HepG2 (cell line): ENCODE measurements around the gene OPA3. TPM values are rescaled to one million over a fixed set of nuclear protein-coding genes. Genes with fewer than 3 reads are reported as not detected.
A peak's percentile ranks its signal among the peaks of the same experiment; 100 is the strongest.

ENCODE experiments used
- ERF ChIP-seq: IDR thresholded peaks from 2 replicates; pipeline ENCODE4 v1.6.1; 2018; ENCODE audit warnings: missing biosample characterization, missing genetic modification reagents
- FOXO1 ChIP-seq: sonication (generic); formaldehyde crosslinking; IDR thresholded peaks from 2 replicates; pipeline ENCODE4 v1.4.0; 2020; ENCODE audit warnings: missing genetic modification reagents
- HOXA5 ChIP-seq: sonication (generic); formaldehyde crosslinking; IDR thresholded peaks from 2 replicates; pipeline ENCODE4 v1.4.0; 2020; ENCODE audit warnings: missing genetic modification reagents
- KDM2A ChIP-seq: sonication (generic); formaldehyde crosslinking; IDR thresholded peaks from 2 replicates; pipeline ENCODE4 v1.4.0; 2020; ENCODE audit warnings: low read depth, missing genetic modification reagents, borderline replicate concordance
- PHF21A ChIP-seq: sonication (generic); formaldehyde crosslinking; IDR thresholded peaks from 2 replicates; pipeline ENCODE4 v1.5.0; 2020; ENCODE audit warnings: mild to moderate bottlenecking, missing genetic modification reagents
- POLR2G ChIP-seq: fragments of 200-400 bp; formaldehyde crosslinking; IDR thresholded peaks from 2 replicates; pipeline ENCODE4 v1.6.1; 2018; ENCODE audit warnings: mild to moderate bottlenecking, low read depth, low read length, moderate library complexity
- RARA ChIP-seq: IDR thresholded peaks from 2 replicates; pipeline ENCODE4 v1.6.1; 2016; ENCODE audit warnings: missing genetic modification reagents, missing compliant biosample characterization
- TARDBP ChIP-seq: sonication (generic); formaldehyde crosslinking; IDR thresholded peaks from 2 replicates; pipeline ENCODE4 v1.8.0; 2022; ENCODE audit warnings: mild to moderate bottlenecking, missing genetic modification reagents
- TBX2 ChIP-seq: sonication (generic); formaldehyde crosslinking; IDR thresholded peaks from 2 replicates; pipeline ENCODE4 v1.5.0; 2020; ENCODE audit warnings: missing genetic modification reagents, mild to moderate bottlenecking, borderline replicate concordance
- ZBTB21 ChIP-seq: sonication (generic); formaldehyde crosslinking; IDR thresholded peaks from 2 replicates; pipeline ENCODE4 v1.4.0; 2020; ENCODE audit warnings: missing genetic modification reagents
- ZMYM2 ChIP-seq: sonication (generic); formaldehyde crosslinking; IDR thresholded peaks from 2 replicates; pipeline ENCODE4 v1.8.0; 2022; ENCODE audit warnings: mild to moderate bottlenecking, missing genetic modification reagents
- ZNF225 ChIP-seq: sonication (generic); formaldehyde crosslinking; IDR thresholded peaks from 2 replicates; pipeline ENCODE4 v1.4.0; 2020; ENCODE audit warnings: mild to moderate bottlenecking, missing genetic modification reagents
- ZNF235 ChIP-seq: sonication (generic); formaldehyde crosslinking; IDR thresholded peaks from 2 replicates; pipeline ENCODE4 v1.8.1; 2023; ENCODE audit warnings: mild to moderate bottlenecking, missing genetic modification reagents, borderline replicate concordance
- ZNF430 ChIP-seq: sonication (generic); formaldehyde crosslinking; IDR thresholded peaks from 2 replicates; pipeline ENCODE4 v1.9.0; 2021; ENCODE audit warnings: mild to moderate bottlenecking, missing genetic modification reagents
- ZNF761 ChIP-seq: sonication (generic); formaldehyde crosslinking; conservative IDR thresholded peaks from 2 replicates; pipeline ENCODE4 v1.4.0; 2020; ENCODE audit warnings: mild to moderate bottlenecking, missing genetic modification reagents
- polyA plus RNA-seq, 8 experiments: library from polyadenylated mRNA; depleted of rRNA in 3 of 8; stranded (reverse) in 7 of 8; unstranded in 1 of 8; fragments of >200 nt; fragmentation: Illumina TruSeq in 4 of 8; extraction: Trizol in 4 of 8; gene quantifications; 2 replicates each; pipeline versions ENCODE4 v1.2.1 to v1.2.3, GENCODE V29; 2011 to 2016; ENCODE audit warnings: low read depth in 4 of 8, missing spikeins in 1 of 8, mixed read lengths in 1 of 8; ENCODE audit not compliant: insufficient read depth in 1 of 8
- total RNA-seq, 5 experiments: library from RNA; depleted of rRNA; stranded (reverse); fragments of >200 nt; fragmentation: Illumina TruSeq; extraction: Trizol; gene quantifications; 2 replicates each; pipeline ENCODE4 v1.2.3, GENCODE V29; 2016; ENCODE audit warnings: low read depth in 1 of 5
- TF ChIP-seq, protein P1 (sequence below), 2 experiments: fragments of 450-650 bp in 1 of 2; sonication (generic) in 1 of 2; formaldehyde crosslinking in 1 of 2; IDR thresholded peaks; 2 replicates each; pipeline versions ENCODE4 v1.6.1 to v1.8.0; 2016 to 2022; ENCODE audit warnings: antibody characterized with exemption in 1 of 2, mild to moderate bottlenecking in 1 of 2, missing genetic modification reagents in 1 of 2
- TF ChIP-seq, protein P2 (sequence below): conservative IDR thresholded peaks from 2 replicates; pipeline ENCODE4 v1.6.1; 2018; ENCODE audit warnings: missing genetic modification reagents
- TF ChIP-seq, protein P3 (sequence below): IDR thresholded peaks from 2 replicates; pipeline ENCODE4 v1.6.1; 2016; ENCODE audit warnings: control low read depth

OPA3 gene
- total and polyA plus RNA-seq, 2 of the 13 experiments (the other 11 are each of a cell fraction or from before 2014, with no cell fraction given): 8.3 to 17.7 TPM

DNA sequence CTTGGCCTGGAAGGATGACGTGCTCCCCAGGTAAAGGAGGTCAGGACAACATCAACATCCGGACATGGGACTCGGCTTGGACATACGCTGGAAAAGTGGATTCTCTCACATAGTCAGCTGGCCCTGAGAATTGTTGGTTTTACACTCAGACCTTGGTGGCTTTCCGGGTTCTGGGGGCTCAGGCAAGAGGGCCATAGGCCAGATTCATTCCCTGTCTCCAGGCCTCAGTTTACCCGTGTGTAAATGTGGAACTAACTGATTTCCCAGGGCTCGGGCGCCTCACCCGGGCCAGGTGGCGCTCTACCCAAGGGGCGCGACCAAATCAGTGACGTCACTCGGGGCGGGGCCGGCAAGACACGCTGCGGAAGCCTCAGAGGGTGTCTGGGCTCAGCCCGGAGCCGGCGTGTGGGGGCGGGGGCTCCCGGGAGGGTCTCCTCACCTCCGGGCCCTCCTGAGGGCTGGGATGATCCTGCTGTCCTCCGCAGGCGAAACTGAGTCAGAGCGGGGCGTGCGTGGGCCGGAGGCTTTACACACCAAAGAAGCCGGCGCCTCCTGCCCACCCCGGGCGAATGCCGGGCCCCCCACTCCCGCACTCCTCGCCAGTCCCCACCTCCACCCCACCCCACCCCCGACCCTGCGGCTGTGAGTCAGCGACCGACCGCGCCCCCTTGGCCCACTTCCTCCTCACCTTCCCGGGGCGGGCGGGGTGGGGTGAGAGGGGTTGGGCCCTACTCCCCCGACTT is 78.2 kb downstream of the OPA3 start (continued):
- TF ChIP-seq, protein P1, sequence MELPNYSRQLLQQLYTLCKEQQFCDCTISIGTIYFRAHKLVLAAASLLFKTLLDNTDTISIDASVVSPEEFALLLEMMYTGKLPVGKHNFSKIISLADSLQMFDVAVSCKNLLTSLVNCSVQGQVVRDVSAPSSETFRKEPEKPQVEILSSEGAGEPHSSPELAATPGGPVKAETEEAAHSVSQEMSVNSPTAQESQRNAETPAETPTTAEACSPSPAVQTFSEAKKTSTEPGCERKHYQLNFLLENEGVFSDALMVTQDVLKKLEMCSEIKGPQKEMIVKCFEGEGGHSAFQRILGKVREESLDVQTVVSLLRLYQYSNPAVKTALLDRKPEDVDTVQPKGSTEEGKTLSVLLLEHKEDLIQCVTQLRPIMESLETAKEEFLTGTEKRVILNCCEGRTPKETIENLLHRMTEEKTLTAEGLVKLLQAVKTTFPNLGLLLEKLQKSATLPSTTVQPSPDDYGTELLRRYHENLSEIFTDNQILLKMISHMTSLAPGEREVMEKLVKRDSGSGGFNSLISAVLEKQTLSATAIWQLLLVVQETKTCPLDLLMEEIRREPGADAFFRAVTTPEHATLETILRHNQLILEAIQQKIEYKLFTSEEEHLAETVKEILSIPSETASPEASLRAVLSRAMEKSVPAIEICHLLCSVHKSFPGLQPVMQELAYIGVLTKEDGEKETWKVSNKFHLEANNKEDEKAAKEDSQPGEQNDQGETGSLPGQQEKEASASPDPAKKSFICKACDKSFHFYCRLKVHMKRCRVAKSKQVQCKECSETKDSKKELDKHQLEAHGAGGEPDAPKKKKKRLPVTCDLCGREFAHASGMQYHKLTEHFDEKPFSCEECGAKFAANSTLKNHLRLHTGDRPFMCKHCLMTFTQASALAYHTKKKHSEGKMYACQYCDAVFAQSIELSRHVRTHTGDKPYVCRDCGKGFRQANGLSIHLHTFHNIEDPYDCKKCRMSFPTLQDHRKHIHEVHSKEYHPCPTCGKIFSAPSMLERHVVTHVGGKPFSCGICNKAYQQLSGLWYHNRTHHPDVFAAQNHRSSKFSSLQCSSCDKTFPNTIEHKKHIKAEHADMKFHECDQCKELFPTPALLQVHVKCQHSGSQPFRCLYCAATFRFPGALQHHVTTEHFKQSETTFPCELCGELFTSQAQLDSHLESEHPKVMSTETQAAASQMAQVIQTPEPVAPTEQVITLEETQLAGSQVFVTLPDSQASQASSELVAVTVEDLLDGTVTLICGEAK (IDR thresholded peaks at IDR 0.05): no peak
- TF ChIP-seq, protein P1 (CRISPR knock-in tag; IDR thresholded peaks at IDR 0.05): peak; percentile 25; the same call in 1 of the 2 replicates
- TF ChIP-seq FOXO1 (CRISPR knock-in tag): peak; percentile 25; the same call in 1 of the 2 replicates
- peak; percentile 40; the same call in 1 of the 2 replicates for TF ChIP-seq ERF (CRISPR knock-in tag)
- peak; percentile 24; the same call in 1 of the 2 replicates for TF ChIP-seq ZNF225
- TF ChIP-seq PHF21A (CRISPR knock-in tag): peak; percentile 64
- TF ChIP-seq POLR2G: peak; percentile 85
- 0 out of 2 replicates have a peak, but pooled peaks have one; percentile 28 for TF ChIP-seq ZBTB21
- 0 out of 2 replicates have a peak, but pooled peaks have one; percentile 26 for TF ChIP-seq ZNF761 (CRISPR knock-in tag)
- TF ChIP-seq, protein P2, sequence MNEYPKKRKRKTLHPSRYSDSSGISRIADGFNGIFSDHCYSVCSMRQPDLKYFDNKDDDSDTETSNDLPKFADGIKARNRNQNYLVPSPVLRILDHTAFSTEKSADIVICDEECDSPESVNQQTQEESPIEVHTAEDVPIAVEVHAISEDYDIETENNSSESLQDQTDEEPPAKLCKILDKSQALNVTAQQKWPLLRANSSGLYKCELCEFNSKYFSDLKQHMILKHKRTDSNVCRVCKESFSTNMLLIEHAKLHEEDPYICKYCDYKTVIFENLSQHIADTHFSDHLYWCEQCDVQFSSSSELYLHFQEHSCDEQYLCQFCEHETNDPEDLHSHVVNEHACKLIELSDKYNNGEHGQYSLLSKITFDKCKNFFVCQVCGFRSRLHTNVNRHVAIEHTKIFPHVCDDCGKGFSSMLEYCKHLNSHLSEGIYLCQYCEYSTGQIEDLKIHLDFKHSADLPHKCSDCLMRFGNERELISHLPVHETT (CRISPR knock-in tag): 0 out of 2 replicates have a peak, but pooled peaks have one; percentile 14
- TF ChIP-seq ZNF430: peak; percentile 41; the same call in 1 of the 2 replicates
- TF ChIP-seq, protein P3, sequence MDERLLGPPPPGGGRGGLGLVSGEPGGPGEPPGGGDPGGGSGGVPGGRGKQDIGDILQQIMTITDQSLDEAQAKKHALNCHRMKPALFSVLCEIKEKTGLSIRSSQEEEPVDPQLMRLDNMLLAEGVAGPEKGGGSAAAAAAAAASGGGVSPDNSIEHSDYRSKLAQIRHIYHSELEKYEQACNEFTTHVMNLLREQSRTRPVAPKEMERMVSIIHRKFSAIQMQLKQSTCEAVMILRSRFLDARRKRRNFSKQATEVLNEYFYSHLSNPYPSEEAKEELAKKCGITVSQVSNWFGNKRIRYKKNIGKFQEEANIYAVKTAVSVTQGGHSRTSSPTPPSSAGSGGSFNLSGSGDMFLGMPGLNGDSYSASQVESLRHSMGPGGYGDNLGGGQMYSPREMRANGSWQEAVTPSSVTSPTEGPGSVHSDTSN: no peak
- peak; percentile 55; the same call in 1 of the 2 replicates for TF ChIP-seq HOXA5 (CRISPR knock-in tag)
- TF ChIP-seq RARA (CRISPR knock-in tag): peak; percentile 3; the same call in 1 of the 2 replicates
- TF ChIP-seq ZNF235 (CRISPR knock-in tag): peak; percentile 66; the same call in 1 of the 2 replicates
- TF ChIP-seq TARDBP (CRISPR knock-in tag): peak; percentile 20; the same call in 1 of the 2 replicates
- peak; percentile 75; the same call in 1 of the 2 replicates for TF ChIP-seq TBX2 (CRISPR knock-in tag)
- peak; percentile 51; the same call in 1 of the 2 replicates for TF ChIP-seq KDM2A (CRISPR knock-in tag)
- 0 out of 2 replicates have a peak, but pooled peaks have one; percentile 25 for TF ChIP-seq ZMYM2 (CRISPR knock-in tag)
